Stimulated activated CD8-positive, alpha-beta memory T cell treated with anti-CD3 and anti-CD28 coated beads, Interleukin-4, amount 100 ng/mL, for 4 hours (primary cell): ENCODE data around the gene PTP4A2.

Experiments
- DNase-seq, 2 donors: peaks; one replicate each; pipeline ENCODE4 v3.0.0-alpha.2; 2020; ENCODE audit warnings: low read depth in 2 of 2, low spot score in 1 of 2

The PTP4A2 gene

GRCh38 chr1:31938184-31938975 lies at the start of gene PTP4A2:
TSS of gene PTP4A2 (minus strand) at chr1:31938368. CDS start at chr1:31919065, 19,303 bp downstream.
- peak; percentile 43 to 64 for DNase-seq

GRCh38 chr1:31987135-31987619 lies 49.0 kb upstream of the PTP4A2 start:
- DNase-seq, result no peak

GRCh38 chr1:31985430-31985829 lies 47.3 kb upstream of the PTP4A2 start:
- DNase-seq, result no peak

- DNase-seq, result no peak
Observed at GRCh38 chr1:31984419-31985347, 46.5 kb upstream of the PTP4A2 start.

GRCh38 chr1:31981972-31982371 lies 43.8 kb upstream of the PTP4A2 start:
- no peak for DNase-seq

- DNase-seq, result no peak
Observed at GRCh38 chr1:31981456-31981839, 43.3 kb upstream of the PTP4A2 start.

- no peak for DNase-seq
Observed at GRCh38 chr1:31980835-31981455, 42.8 kb upstream of the PTP4A2 start.

GRCh38 chr1:31978843-31979400 lies 40.8 kb upstream of the PTP4A2 start:
- no peak for DNase-seq

- no peak for DNase-seq
Observed at GRCh38 chr1:31977385-31978131, 39.4 kb upstream of the PTP4A2 start.

GRCh38 chr1:31976401-31976800 lies 38.2 kb upstream of the PTP4A2 start:
- DNase-seq, result no peak

GRCh38 chr1:31970873-31971272 lies 32.7 kb upstream of the PTP4A2 start:
- DNase-seq, result no peak

GRCh38 chr1:31961536-31961935 lies 23.4 kb upstream of the PTP4A2 start:
- no peak for DNase-seq

GRCh38 chr1:31959521-31960340 lies 21.6 kb upstream of the PTP4A2 start:
- DNase-seq, result no peak

GRCh38 chr1:31957701-31958674 lies 19.8 kb upstream of the PTP4A2 start:
- no peak for DNase-seq

GRCh38 chr1:31955917-31956736 lies 18.0 kb upstream of the PTP4A2 start:
- DNase-seq, result peak; percentile 50 to 69

- DNase-seq, result no peak
Observed at GRCh38 chr1:31954607-31955283, 16.6 kb upstream of the PTP4A2 start.

GRCh38 chr1:31952825-31953220 lies 14.7 kb upstream of the PTP4A2 start:
- DNase-seq, result no peak
